Tibial artery (tissue), 4 donors: ENCODE results near the gene KRT27.

Experiments used
- DNase-seq, 2 donors: peaks; one replicate each; pipeline ENCODE4 v3.0.0-alpha.2; 2019
- H3K27ac ChIP-seq, 2 donors: fragments of 200-600 bp; sonication (generic) in 1 of 2; 1 replicate in 1 of 2; 2 replicates in 1 of 2; pipeline ENCODE4 v1.5.1; 2018 to 2019; ENCODE audit warnings: mild to moderate bottlenecking in 1 of 2
- H3K27me3 ChIP-seq, 2 donors: fragments of 200-600 bp; sonication (generic) in 1 of 2; one replicate each; pipeline versions ENCODE4 v1.5.1 to v1.6.0; 2016 to 2019
- H3K36me3 ChIP-seq, 3 donors: fragments of 200-600 bp; sonication (generic) in 2 of 3; one replicate each; pipeline ENCODE4 v1.5.1; 2016 to 2019; ENCODE audit warnings: mild to moderate bottlenecking in 2 of 3
- H3K4me1 ChIP-seq, 4 donors: fragments of 200-600 bp; sonication (generic) in 2 of 4; 1 replicate in 3 of 4; 2 replicates in 1 of 4; pipeline ENCODE4 v1.5.1; 2016 to 2019
- H3K4me3 ChIP-seq, 2 donors: fragments of 200-600 bp; sonication (generic) in 1 of 2; 1 replicate in 1 of 2; 2 replicates in 1 of 2; pipeline ENCODE4 v1.5.1; 2018 to 2019; ENCODE audit warnings: mild to moderate bottlenecking in 2 of 2
- H3K9me3 ChIP-seq, 3 donors: fragments of 200-600 bp; sonication (generic) in 1 of 3; one replicate each; pipeline ENCODE4 v1.5.1; 2016 to 2019
- CTCF ChIP-seq, 2 experiments: fragments of 200-600 bp in 1 of 2; fragments of 450-650 bp in 1 of 2; IDR thresholded peaks; one replicate each; pipeline ENCODE4 v1.5.1; 2017 to 2019; ENCODE audit warnings: antibody characterized with exemption in 2 of 2, mild to moderate bottlenecking in 1 of 2, moderate library complexity in 1 of 2
- intact Hi-C: fragments of 100-400 bp; cut with DNase I; formaldehyde crosslinking; loops from one replicate; pipeline ENCODE4 v1.15.0; 2023; ENCODE audit warnings: low total_unique reads

The KRT27 gene

GRCh38 chr17:40772101-40772500 is 10.2 kb downstream of the KRT27 start, which contains the start of gene KRT26:
TSS of gene KRT26 (minus strand) at chr17:40772201. CDS start at chr17:40772113, 88 bp downstream.
- Histone ChIP-seq H3K27me3 (peaks cover 0 to 4% of the 10 kb centered on the region in 2 donors), H3K27ac (no peak within 1 kb of the TSS), H3K9me3 (no peaks in the 10 kb centered on the region), H3K36me3 (no peaks in the 10 kb centered on the region), H3K4me3 (no peak within 1 kb of the TSS), H3K4me1 (no peaks in the 10 kb centered on the region)
- TF ChIP-seq CTCF (IDR thresholded peaks at IDR 0.05) = no peak
- intact Hi-C loops = no loop called here
- no peak for DNase-seq

- Histone ChIP-seq H3K4me1 (no peaks in the 10 kb centered on the region), H3K9me3 (peaks cover 0 to 20% (median 7%) of the 10 kb centered on the region in 3 donors), H3K4me3 (no peak overlapping the region), H3K36me3 (no peaks in the 10 kb centered on the region), H3K27ac (no peak overlapping the region), H3K27me3 (peaks cover 0 to 8% of the 10 kb centered on the region in 2 donors)
- intact Hi-C loops = no loop called here
- no peak for DNase-seq
- TF ChIP-seq CTCF (IDR thresholded peaks at IDR 0.05) = no peak
Measured at GRCh38 chr17:40765657-40766056, 16.7 kb downstream of the KRT27 start.

GRCh38 chr17:40763752-40764151 is 18.6 kb downstream of the KRT27 start:
- H3K27ac ChIP-seq = no peak overlapping the region
- intact Hi-C loops = no loop called here
- H3K36me3 ChIP-seq = no peaks in the 10 kb centered on the region
- peaks cover 0 to 34% (median 22%) of the 10 kb centered on the region in 3 donors for H3K9me3 ChIP-seq
- H3K4me1 ChIP-seq = no peaks in the 10 kb centered on the region
- no peak overlapping the region for H3K4me3 ChIP-seq
- TF ChIP-seq CTCF (IDR thresholded peaks at IDR 0.05) = no peak
- peaks cover 0 to 8% of the 10 kb centered on the region in 2 donors for H3K27me3 ChIP-seq
- DNase-seq = no peak

- Histone ChIP-seq H3K27ac (no peak overlapping the region), H3K27me3 (peaks cover 0 to 8% of the 10 kb centered on the region in 2 donors), H3K4me3 (no peak overlapping the region), H3K36me3 (no peaks in the 10 kb centered on the region), H3K4me1 (no peaks in the 10 kb centered on the region), H3K9me3 (peaks cover 0 to 34% (median 22%) of the 10 kb centered on the region in 3 donors)
- intact Hi-C loops = no loop called here
- no peak for TF ChIP-seq CTCF (IDR thresholded peaks at IDR 0.05)
- DNase-seq = no peak
Measured at GRCh38 chr17:40760105-40761016, 22.0 kb downstream of the KRT27 start.

- H3K4me1 ChIP-seq = no peaks in the 10 kb centered on the region
- H3K27ac ChIP-seq = no peak within 1 kb of the TSS
- intact Hi-C loops = no loop called here
- no peak within 1 kb of the TSS for H3K4me3 ChIP-seq
- H3K36me3 ChIP-seq = no peaks in the 10 kb centered on the region
- no peak for DNase-seq
- peaks cover 0 to 12% (median 11%) of the 10 kb centered on the region in 3 donors for H3K9me3 ChIP-seq
- no peak for TF ChIP-seq CTCF (IDR thresholded peaks at IDR 0.05)
- H3K27me3 ChIP-seq = peaks cover 0 to 12% of the 10 kb centered on the region in 2 donors
Measured at GRCh38 chr17:40755231-40755630, 27.1 kb downstream of the KRT27 start, which contains the start of gene KRT25. TSS of gene KRT25 (minus strand) at chr17:40755331. CDS start at chr17:40755271, 60 bp downstream.
